OCI-LY7 (cell line): ENCODE results near the gene MYO18A. TPM values are rescaled to one million over a fixed set of nuclear protein-coding genes. Genes with fewer than 3 reads are reported as not detected.

Experiments used
- BruUV-seq: library from RNA; stranded (reverse); fragments of 400-500 nt; replicated peaks from 2 replicates; lab custom pipeline; 2021; lab: Mats Ljungman, UMichigan
- CTCF ChIA-PET: fragments of 300-600 bp; sonication (Branson Sonifier 250); formaldehyde crosslinking; loops from one replicate; lab custom pipeline; 2022; ENCODE audit warnings: antibody characterized with exemption; ENCODE audit not compliant: unreplicated experiment; lab: Charles Lee
- POLR2A ChIA-PET: fragments of 300-600 bp; sonication (Branson Sonifier 250); formaldehyde crosslinking; loops from one replicate; lab custom pipeline; 2022; ENCODE audit warnings: antibody characterized with exemption; lab: Charles Lee
- DNase-seq: peaks from one replicate; pipeline ENCODE4 v3.0.0-alpha.2; 2015; ENCODE audit warnings: low spot score
- H2AFZ ChIP-seq: fragments of 200-600 bp; sonication (generic), shearing (Covaris generic); 2 replicates; pipeline ENCODE4 v1.6.1; 2014; ENCODE audit warnings: mild to moderate bottlenecking, antibody characterized with exemption, low read length, moderate library complexity
- H3K27ac ChIP-seq: fragments of 200-600 bp; sonication (generic); 2 replicates; pipeline ENCODE4 v1.5.1; 2014; ENCODE audit warnings: mixed run types, low read depth, mild to moderate bottlenecking, moderate library complexity, low read length, inconsistent platforms; ENCODE audit not compliant: poor library complexity, severe bottlenecking
- H3K36me3 ChIP-seq: fragments of 200-600 bp; sonication (generic); 2 replicates; pipeline ENCODE4 v1.6.1; 2014; ENCODE audit warnings: mild to moderate bottlenecking, antibody characterized with exemption, low read length, moderate library complexity, mixed read lengths; ENCODE audit not compliant: insufficient read depth
- H3K4me1 ChIP-seq: fragments of 200-600 bp; sonication (generic); 2 replicates; pipeline ENCODE4 v1.5.1; 2014; ENCODE audit warnings: mild to moderate bottlenecking, low read length; ENCODE audit not compliant: insufficient read depth, poor library complexity, severe bottlenecking
- H3K4me2 ChIP-seq: fragments of 200-600 bp; sonication (generic); 2 replicates; pipeline ENCODE4 v1.6.1; 2014; ENCODE audit warnings: mild to moderate bottlenecking, low read length
- H3K4me3 ChIP-seq: fragments of 200-600 bp; sonication (generic); 2 replicates; pipeline ENCODE4 v1.5.1; 2014; ENCODE audit warnings: mild to moderate bottlenecking, low read depth, low read length; ENCODE audit not compliant: poor library complexity, severe bottlenecking
- H3K79me2 ChIP-seq: fragments of 200-600 bp; sonication (generic); 2 replicates; pipeline ENCODE4 v1.6.1; 2016; ENCODE audit warnings: low read depth, mild to moderate bottlenecking, low read length, moderate library complexity, mixed read lengths; ENCODE audit not compliant: insufficient read depth
- H3K9me2 ChIP-seq: fragments of 200-600 bp; sonication (generic); 2 replicates; pipeline ENCODE4 v1.6.1; 2016; ENCODE audit warnings: mild to moderate bottlenecking, low read length, mixed read lengths; ENCODE audit not compliant: insufficient read depth
- H3K9me3 ChIP-seq: fragments of 200-600 bp; sonication (generic); 2 replicates; pipeline ENCODE4 v1.6.1; 2014; ENCODE audit warnings: mild to moderate bottlenecking, mixed run types, low read length, mixed read lengths
- H4K20me1 ChIP-seq: fragments of 200-600 bp; sonication (generic); 2 replicates; pipeline ENCODE4 v1.6.1; 2014; ENCODE audit warnings: mild to moderate bottlenecking, antibody characterized with exemption, low read length, moderate library complexity, mixed read lengths; ENCODE audit not compliant: insufficient read depth
- CTCF ChIP-seq: fragments of 200-600 bp; sonication (generic); conservative IDR thresholded peaks from 2 replicates; pipeline ENCODE4 v1.5.1; 2014; ENCODE audit warnings: mild to moderate bottlenecking, antibody characterized with exemption, low read length, moderate library complexity, mixed read lengths
- EZH2phosphoT487 ChIP-seq: fragments of 200-600 bp; sonication (generic); IDR thresholded peaks from 2 replicates; pipeline ENCODE4 v1.6.1; 2018; ENCODE audit warnings: low read depth, borderline replicate concordance, mild to moderate bottlenecking, mixed run types, antibody characterized with exemption, low read length, moderate library complexity, mixed read lengths
- intact Hi-C: fragments of 100-400 bp; cut with micrococcal nuclease; formaldehyde crosslinking; loops from one replicate; pipeline ENCODE4 v1.10.0; 2022; ENCODE audit not compliant: unreplicated experiment
- total RNA-seq, 2 experiments: library from RNA; depleted of rRNA in 1 of 2; stranded (reverse); fragments of >200 nt in 1 of 2; shearing (Covaris generic) in 1 of 2; gene quantifications; 2 replicates each; pipeline ENCODE4 v1.2.3, GENCODE V29; 2014 to 2022

Gene MYO18A
- total RNA-seq, 2 experiments from 2014 or later, result 124 to 128 TPM

DNA sequence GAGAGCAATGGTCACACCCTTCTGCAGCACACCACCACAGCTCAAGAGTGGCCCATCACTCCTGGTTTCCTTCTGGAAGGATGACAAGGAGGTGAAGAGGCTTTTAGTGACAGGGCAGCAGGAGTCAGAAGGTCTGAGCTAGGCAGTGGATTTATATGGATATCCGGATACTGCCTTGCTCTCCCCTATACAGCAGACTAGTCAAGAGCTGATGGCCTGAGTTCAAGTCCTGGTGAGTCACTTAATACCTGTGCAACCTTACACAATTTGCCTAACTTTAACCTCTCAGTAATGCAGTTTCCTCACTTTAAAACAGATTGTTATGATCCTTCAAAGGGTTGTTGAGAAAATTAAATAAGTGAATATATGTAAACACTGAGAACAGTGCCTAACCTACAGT lies 22.9 kb downstream of the MYO18A start:
- Histone ChIP-seq H3K9me2 (no peaks in the 10 kb centered on the region), H3K79me2 (no peaks in the 10 kb centered on the region), H3K36me3 (no peaks in the 10 kb centered on the region), H3K27ac (no peak overlapping the region), H4K20me1 (no peaks in the 10 kb centered on the region), H3K4me1 (no peaks in the 10 kb centered on the region), H3K4me2 (no peak overlapping the region), H2AFZ (no peak overlapping the region), H3K4me3 (no peak overlapping the region), H3K9me3 (no peaks in the 10 kb centered on the region)
- BruUV-seq, result no TSS peak
- no peak for DNase-seq
- ChIA-PET CTCF (no interaction called here), POLR2A (interaction anchor here (0.6 kb wide), 1 partner anchor 174 kb away, joined by 3 read pairs; no protein-coding TSS in a partner anchor)
- no peak for TF ChIP-seq EZH2phosphoT487
- no peak for TF ChIP-seq CTCF
- intact Hi-C loops, result no loop called here

GRCh38 chr17:29156781-29157180 lies 23.4 kb downstream of the MYO18A start:
- Histone ChIP-seq H3K36me3 (no peaks in the 10 kb centered on the region), H3K4me2 (no peak overlapping the region), H4K20me1 (no peaks in the 10 kb centered on the region), H3K4me3 (no peak overlapping the region), H3K9me3 (no peaks in the 10 kb centered on the region), H2AFZ (no peak overlapping the region), H3K79me2 (no peaks in the 10 kb centered on the region), H3K9me2 (no peaks in the 10 kb centered on the region), H3K4me1 (no peaks in the 10 kb centered on the region), H3K27ac (no peak overlapping the region)
- no peak for TF ChIP-seq CTCF
- TF ChIP-seq EZH2phosphoT487, result no peak
- no peak for DNase-seq
- ChIA-PET POLR2A (interaction anchor here (0.6 kb wide), 1 partner anchor 173 kb away, joined by 3 read pairs; no protein-coding TSS in a partner anchor), CTCF (no interaction called here)
- no TSS peak for BruUV-seq
- intact Hi-C loops, result no loop called here

DNA sequence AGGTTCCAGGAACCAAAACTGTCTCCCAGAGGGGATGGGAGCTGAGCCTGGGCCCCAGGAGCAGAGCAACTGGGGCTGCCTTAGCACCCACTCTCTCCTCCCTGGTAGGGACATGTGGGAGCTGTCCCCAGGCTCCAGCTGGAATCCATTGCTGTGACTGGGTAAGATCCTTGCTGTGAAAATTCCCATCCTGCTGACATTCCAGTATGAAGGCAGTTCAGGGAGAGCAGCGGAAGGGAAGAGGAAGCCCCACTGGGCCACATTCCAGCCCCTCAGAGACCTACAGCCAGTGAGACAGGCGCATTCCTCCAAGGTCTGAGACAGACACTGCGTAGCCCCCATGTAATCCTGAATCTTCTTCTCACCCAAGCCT lies 24.2 kb downstream of the MYO18A start:
- no peak for TF ChIP-seq EZH2phosphoT487
- no peak for TF ChIP-seq CTCF
- Histone ChIP-seq H3K36me3 (no peaks in the 10 kb centered on the region), H3K9me2 (no peaks in the 10 kb centered on the region), H3K9me3 (no peaks in the 10 kb centered on the region), H3K27ac (no peak overlapping the region), H3K79me2 (no peaks in the 10 kb centered on the region), H3K4me2 (no peak overlapping the region), H3K4me3 (no peak overlapping the region), H4K20me1 (no peaks in the 10 kb centered on the region), H2AFZ (no peak overlapping the region), H3K4me1 (no peaks in the 10 kb centered on the region)
- ChIA-PET POLR2A (no interaction called here), CTCF (no interaction called here)
- intact Hi-C loops, result no loop called here
- BruUV-seq, result no TSS peak
- no peak for DNase-seq
